Osteoblast (primary cell): ENCODE data around the gene ALDH3B1. TPM values are rescaled to one million over a fixed set of nuclear protein-coding genes. Genes with fewer than 3 reads are reported as not detected.

Source experiments
- DNase-seq: peaks from one replicate; pipeline ENCODE4 v3.0.0; 2011; ENCODE audit warnings: low spot score, mixed read lengths; ENCODE audit not compliant: insufficient read length; ENCODE audit errors: missing footprints
- H2AFZ ChIP-seq: 2 replicates; pipeline ENCODE4 v1.6.0; 2011; ENCODE audit warnings: mild to moderate bottlenecking, low read length
- H3K27ac ChIP-seq: 2 replicates; pipeline ENCODE4 v1.5.1; 2011; ENCODE audit warnings: mild to moderate bottlenecking, low read depth, low read length, moderate library complexity
- H3K27me3 ChIP-seq: 2 replicates; pipeline ENCODE4 v1.6.0; 2012; ENCODE audit warnings: mild to moderate bottlenecking, control low read depth, inconsistent platforms, low read length, moderate library complexity; ENCODE audit not compliant: insufficient read depth
- H3K36me3 ChIP-seq: 2 replicates; pipeline ENCODE4 v1.5.1; 2011; ENCODE audit warnings: mild to moderate bottlenecking, low read length, control low read depth, moderate library complexity; ENCODE audit not compliant: insufficient read depth
- H3K4me1 ChIP-seq: 2 replicates; pipeline ENCODE4 v1.5.1; 2011; ENCODE audit warnings: mild to moderate bottlenecking, low read length, control low read depth, moderate library complexity; ENCODE audit not compliant: insufficient read depth
- H3K4me2 ChIP-seq: 2 replicates; pipeline ENCODE4 v1.6.0; 2011; ENCODE audit warnings: mild to moderate bottlenecking, low read length; ENCODE audit not compliant: insufficient read depth
- H3K4me3 ChIP-seq: fragments of 200-600 bp; sonication (generic); 3 replicates; pipeline ENCODE4 v1.5.1; 2012; ENCODE audit warnings: mild to moderate bottlenecking, low read length, inconsistent platforms; ENCODE audit not compliant: insufficient read depth
- H3K79me2 ChIP-seq: 2 replicates; pipeline ENCODE4 v1.6.0; 2012; ENCODE audit warnings: mild to moderate bottlenecking, low read length, control low read depth, inconsistent platforms; ENCODE audit not compliant: insufficient read depth
- H3K9me3 ChIP-seq: 2 replicates; pipeline ENCODE4 v1.5.1; 2011; ENCODE audit warnings: low read depth, low read length, control low read depth
- H4K20me1 ChIP-seq: 2 replicates; pipeline ENCODE4 v1.6.0; 2012; ENCODE audit warnings: mild to moderate bottlenecking, low read length, control low read depth; ENCODE audit not compliant: insufficient read depth
- total RNA-seq: library from RNA; depleted of rRNA; stranded (reverse); fragments of >200 nt; gene quantifications from 2 replicates; pipeline ENCODE4 v1.2.3, GENCODE V29; 2012
- TF ChIP-seq, protein P1 (sequence below): IDR thresholded peaks from 2 replicates; pipeline ENCODE4 v1.5.1; 2011; ENCODE audit warnings: mild to moderate bottlenecking, low read depth, low read length, moderate library complexity; ENCODE audit errors: extremely low read depth

ALDH3B1 gene
- total RNA-seq, 1 donor: 63.0 TPM

- Histone ChIP-seq H3K27ac (peak overlapping the region; percentile 82), H2AFZ (peak overlapping the region; percentile 89)
Measured at GRCh38 chr11:68011051-68011943, 1.2 kb downstream of the ALDH3B1 start.

GRCh38 chr11:68012044-68012842 is 2.1 kb downstream of the ALDH3B1 start:
- Histone ChIP-seq H3K36me3 (no peaks in the 10 kb centered on the region), H4K20me1 (no peaks in the 10 kb centered on the region), H2AFZ (no peak overlapping the region), H3K27me3 (no peaks in the 10 kb centered on the region), H3K9me3 (no peaks in the 10 kb centered on the region), H3K4me2 (peak overlapping the region; percentile 98), H3K4me1 (peaks cover 60% of the 10 kb centered on the region), H3K4me3 (no peak overlapping the region), H3K27ac (peak overlapping the region; percentile 82), H3K79me2 (peaks cover 32% of the 10 kb centered on the region)
- TF ChIP-seq, protein P1, sequence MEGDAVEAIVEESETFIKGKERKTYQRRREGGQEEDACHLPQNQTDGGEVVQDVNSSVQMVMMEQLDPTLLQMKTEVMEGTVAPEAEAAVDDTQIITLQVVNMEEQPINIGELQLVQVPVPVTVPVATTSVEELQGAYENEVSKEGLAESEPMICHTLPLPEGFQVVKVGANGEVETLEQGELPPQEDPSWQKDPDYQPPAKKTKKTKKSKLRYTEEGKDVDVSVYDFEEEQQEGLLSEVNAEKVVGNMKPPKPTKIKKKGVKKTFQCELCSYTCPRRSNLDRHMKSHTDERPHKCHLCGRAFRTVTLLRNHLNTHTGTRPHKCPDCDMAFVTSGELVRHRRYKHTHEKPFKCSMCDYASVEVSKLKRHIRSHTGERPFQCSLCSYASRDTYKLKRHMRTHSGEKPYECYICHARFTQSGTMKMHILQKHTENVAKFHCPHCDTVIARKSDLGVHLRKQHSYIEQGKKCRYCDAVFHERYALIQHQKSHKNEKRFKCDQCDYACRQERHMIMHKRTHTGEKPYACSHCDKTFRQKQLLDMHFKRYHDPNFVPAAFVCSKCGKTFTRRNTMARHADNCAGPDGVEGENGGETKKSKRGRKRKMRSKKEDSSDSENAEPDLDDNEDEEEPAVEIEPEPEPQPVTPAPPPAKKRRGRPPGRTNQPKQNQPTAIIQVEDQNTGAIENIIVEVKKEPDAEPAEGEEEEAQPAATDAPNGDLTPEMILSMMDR: no peak
- no peak for DNase-seq

More at GRCh38 chr11:68011051-68011943, 1.2 kb downstream of the ALDH3B1 start:
- no peaks in the 10 kb centered on the region for H3K27me3 ChIP-seq
- no peak for DNase-seq
- H3K79me2 ChIP-seq: peaks cover 32% of the 10 kb centered on the region
- H4K20me1 ChIP-seq: no peaks in the 10 kb centered on the region
- TF ChIP-seq, protein P1: no peak
- H3K4me1 ChIP-seq: peaks cover 57% of the 10 kb centered on the region
- H3K4me2 ChIP-seq: peak overlapping the region; percentile 98
- H3K9me3 ChIP-seq: no peaks in the 10 kb centered on the region
- peak overlapping the region; percentile 83 for H3K4me3 ChIP-seq
- H3K36me3 ChIP-seq: no peaks in the 10 kb centered on the region

- Histone ChIP-seq H3K79me2 (peaks cover 32% of the 10 kb centered on the region), H4K20me1 (no peaks in the 10 kb centered on the region), H3K27ac (peak overlapping the region; percentile 82), H3K4me3 (no peak overlapping the region), H3K4me1 (peaks cover 60% of the 10 kb centered on the region), H2AFZ (no peak overlapping the region), H3K4me2 (peak overlapping the region; percentile 52), H3K27me3 (no peaks in the 10 kb centered on the region), H3K36me3 (no peaks in the 10 kb centered on the region), H3K9me3 (no peaks in the 10 kb centered on the region)
- TF ChIP-seq, protein P1: no peak
- peak; percentile 99 for DNase-seq
Measured at GRCh38 chr11:68012843-68013610, 2.9 kb downstream of the ALDH3B1 start.
